ENCODE results near the gene JUND.

The JUND gene

GRCh38 chr19:18257503-18258470, 23.6 kb downstream of the JUND start:
- H3F3A ChIP-seq (ENCODE audit: insufficient read depth) = peaks cover 7% of the 10 kb centered on the region; the same call in 1 of the 2 replicates
- H3K9me3 ChIP-seq (ENCODE audit: insufficient read depth, low read length) = peaks cover 7% of the 10 kb centered on the region; the same call in 1 of the 2 replicates
- no peaks in the 10 kb centered on the region for H3K27me3 ChIP-seq (ENCODE audit: low read length)
- no peaks in the 10 kb centered on the region for H3K79me2 ChIP-seq (ENCODE audit: insufficient read depth, low read length)
- H3K9ac ChIP-seq (ENCODE audit: low read length) = no peak overlapping the region
- H3K4me2 ChIP-seq (ENCODE audit: low read depth, low read length, poor library complexity, severe bottlenecking) = no peak overlapping the region
- H4K20me1 ChIP-seq (ENCODE audit: low read depth, low read length) = no peaks in the 10 kb centered on the region
- no peak overlapping the region for H3K27ac ChIP-seq (ENCODE audit: low read depth, low read length)
- H3K9me2 ChIP-seq (replicated peaks; ENCODE audit: insufficient read depth, low read length) = no peaks in the 10 kb centered on the region
- H3K4me3 ChIP-seq (ENCODE audit: insufficient read depth, low read length, poor library complexity, severe bottlenecking) = no peak overlapping the region
- no peaks in the 10 kb centered on the region for H3K36me3 ChIP-seq (ENCODE audit: low read length)
- H2AFZ ChIP-seq (ENCODE audit: low read depth, low read length, severe bottlenecking) = no peak overlapping the region
- no peak for TF ChIP-seq CTCF (IDR thresholded peaks at IDR 0.05; ENCODE audit: insufficient read depth, low read length, poor library complexity, severe bottlenecking)
- no peak for TF ChIP-seq EZH2phosphoT487 (conservative IDR thresholded peaks at IDR 0.05; ENCODE audit: low read length)

GRCh38 chr19:18254546-18255503, 26.6 kb downstream of the JUND start:
- no peaks in the 10 kb centered on the region for H3K79me2 ChIP-seq (ENCODE audit: insufficient read depth, low read length)
- H4K20me1 ChIP-seq (ENCODE audit: low read depth, low read length) = no peaks in the 10 kb centered on the region
- no peaks in the 10 kb centered on the region for H3K36me3 ChIP-seq (ENCODE audit: low read length)
- H3K27me3 ChIP-seq (ENCODE audit: low read length) = no peaks in the 10 kb centered on the region
- no peak overlapping the region for H3K4me2 ChIP-seq (ENCODE audit: low read depth, low read length, poor library complexity, severe bottlenecking)
- no peak overlapping the region for H3K9ac ChIP-seq (ENCODE audit: low read length)
- peaks cover 7% of the 10 kb centered on the region; the same call in 1 of the 2 replicates for H3F3A ChIP-seq (ENCODE audit: insufficient read depth)
- TF ChIP-seq CTCF (IDR thresholded peaks at IDR 0.05; ENCODE audit: insufficient read depth, low read length, poor library complexity, severe bottlenecking) = no peak
- TF ChIP-seq EZH2phosphoT487 (conservative IDR thresholded peaks at IDR 0.05; ENCODE audit: low read length) = no peak
- H3K4me3 ChIP-seq (ENCODE audit: insufficient read depth, low read length, poor library complexity, severe bottlenecking) = no peak overlapping the region
- H3K9me2 ChIP-seq (replicated peaks; ENCODE audit: insufficient read depth, low read length) = no peaks in the 10 kb centered on the region
- H3K9me3 ChIP-seq (ENCODE audit: insufficient read depth, low read length) = peaks cover 7% of the 10 kb centered on the region; the same call in 1 of the 2 replicates
- no peak overlapping the region for H2AFZ ChIP-seq (ENCODE audit: low read depth, low read length, severe bottlenecking)
- no peak overlapping the region for H3K27ac ChIP-seq (ENCODE audit: low read depth, low read length)

- no peak overlapping the region for H3K27ac ChIP-seq (ENCODE audit: low read depth, low read length)
- H3K9ac ChIP-seq (ENCODE audit: low read length) = no peak overlapping the region
- no peak overlapping the region for H3K4me2 ChIP-seq (ENCODE audit: low read depth, low read length, poor library complexity, severe bottlenecking)
These were observed 27.7 kb downstream of the JUND start for GRCh38 chr19:18253716-18254115.

More at GRCh38 chr19:18253716-18254115, 27.7 kb downstream of the JUND start:
- H4K20me1 ChIP-seq (ENCODE audit: low read depth, low read length) = no peaks in the 10 kb centered on the region
- H2AFZ ChIP-seq (ENCODE audit: low read depth, low read length, severe bottlenecking) = no peak overlapping the region
- no peak overlapping the region for H3K4me3 ChIP-seq (ENCODE audit: insufficient read depth, low read length, poor library complexity, severe bottlenecking)
- H3K9me3 ChIP-seq (ENCODE audit: insufficient read depth, low read length) = peaks cover 7% of the 10 kb centered on the region; the same call in 1 of the 2 replicates
- no peaks in the 10 kb centered on the region for H3K27me3 ChIP-seq (ENCODE audit: low read length)
- no peaks in the 10 kb centered on the region for H3K9me2 ChIP-seq (replicated peaks; ENCODE audit: insufficient read depth, low read length)
- peaks cover 7% of the 10 kb centered on the region; the same call in 1 of the 2 replicates for H3F3A ChIP-seq (ENCODE audit: insufficient read depth)
- no peak for TF ChIP-seq EZH2phosphoT487 (conservative IDR thresholded peaks at IDR 0.05; ENCODE audit: low read length)
- TF ChIP-seq CTCF (IDR thresholded peaks at IDR 0.05; ENCODE audit: insufficient read depth, low read length, poor library complexity, severe bottlenecking) = no peak
- no peaks in the 10 kb centered on the region for H3K36me3 ChIP-seq (ENCODE audit: low read length)
- H3K79me2 ChIP-seq (ENCODE audit: insufficient read depth, low read length) = no peaks in the 10 kb centered on the region

Data from SU-DHL-6 (cell line).